ENCODE data around the gene FOXP1. TPM values are rescaled to one million over a fixed set of nuclear protein-coding genes. Genes with fewer than 3 reads are reported as not detected.

The FOXP1 gene
- total and polyA plus RNA-seq, 8 donors, result 12.3 to 215 (median 117) TPM

DNA sequence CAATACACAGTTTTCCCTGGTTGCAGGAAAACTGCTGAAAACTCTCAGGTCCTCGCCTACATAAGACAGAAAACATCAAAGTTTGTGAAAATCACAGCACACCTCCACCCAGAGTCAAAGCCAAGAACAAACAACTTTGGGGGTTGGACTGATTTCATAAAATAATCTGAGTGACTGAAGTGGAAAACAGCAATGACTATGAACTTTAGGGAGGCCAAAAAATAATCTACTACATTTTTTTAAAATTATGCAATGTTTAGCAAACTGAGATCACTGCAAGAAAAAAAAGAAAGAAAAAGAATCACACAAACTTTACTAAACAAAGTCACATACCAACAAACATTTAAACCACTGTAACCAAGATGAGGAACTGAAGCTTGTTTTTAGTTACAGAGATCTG, 15.9 kb upstream of the FOXP1 start:
- DNase-seq, result no peak
- H3K4me1 ChIP-seq, result no peaks in the 10 kb centered on the region
- intact Hi-C loops (cut with DNase I; ENCODE audit: low total_unique reads), result no loop called here
- H3K36me3 ChIP-seq, result no peaks in the 10 kb centered on the region
- H3K27ac ChIP-seq, result peak overlapping the region in 1 of 5 donors; percentile 10
- no peaks in the 10 kb centered on the region for H3K9me3 ChIP-seq
- no peak overlapping the region for H3K4me3 ChIP-seq
- TF ChIP-seq POLR2A (IDR thresholded peaks at IDR 0.05) (no peak), EP300 (IDR thresholded peaks at IDR 0.05) (no peak), POLR2AphosphoS5 (IDR thresholded peaks at IDR 0.05) (no peak)
- TF ChIP-seq, protein P1, sequence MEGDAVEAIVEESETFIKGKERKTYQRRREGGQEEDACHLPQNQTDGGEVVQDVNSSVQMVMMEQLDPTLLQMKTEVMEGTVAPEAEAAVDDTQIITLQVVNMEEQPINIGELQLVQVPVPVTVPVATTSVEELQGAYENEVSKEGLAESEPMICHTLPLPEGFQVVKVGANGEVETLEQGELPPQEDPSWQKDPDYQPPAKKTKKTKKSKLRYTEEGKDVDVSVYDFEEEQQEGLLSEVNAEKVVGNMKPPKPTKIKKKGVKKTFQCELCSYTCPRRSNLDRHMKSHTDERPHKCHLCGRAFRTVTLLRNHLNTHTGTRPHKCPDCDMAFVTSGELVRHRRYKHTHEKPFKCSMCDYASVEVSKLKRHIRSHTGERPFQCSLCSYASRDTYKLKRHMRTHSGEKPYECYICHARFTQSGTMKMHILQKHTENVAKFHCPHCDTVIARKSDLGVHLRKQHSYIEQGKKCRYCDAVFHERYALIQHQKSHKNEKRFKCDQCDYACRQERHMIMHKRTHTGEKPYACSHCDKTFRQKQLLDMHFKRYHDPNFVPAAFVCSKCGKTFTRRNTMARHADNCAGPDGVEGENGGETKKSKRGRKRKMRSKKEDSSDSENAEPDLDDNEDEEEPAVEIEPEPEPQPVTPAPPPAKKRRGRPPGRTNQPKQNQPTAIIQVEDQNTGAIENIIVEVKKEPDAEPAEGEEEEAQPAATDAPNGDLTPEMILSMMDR (IDR thresholded peaks at IDR 0.05), result no peak
- H3K27me3 ChIP-seq, result no peaks in the 10 kb centered on the region
- 54 to 74% (median 56%) methylated on average over 1 of the region's 1 CpG for WGBS, 5 donors

DNA sequence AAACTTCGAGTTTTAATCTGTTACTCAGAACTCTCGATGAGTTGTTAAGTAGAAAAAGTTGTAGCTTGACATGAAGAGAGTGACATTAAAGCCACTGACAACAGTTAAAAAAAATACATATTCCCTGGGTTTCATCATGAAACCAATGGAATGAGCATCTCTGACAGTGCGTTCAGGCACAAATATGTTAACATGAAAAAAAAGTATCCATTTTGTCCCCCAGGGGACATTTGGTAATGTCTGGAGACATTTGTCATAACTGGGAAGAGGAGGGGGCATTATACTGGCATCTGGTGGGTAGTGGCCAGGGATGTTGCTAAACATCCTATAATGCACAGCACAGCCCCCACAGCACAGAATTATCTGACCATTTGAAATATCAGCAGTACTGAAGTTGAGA, 14.8 kb upstream of the FOXP1 start:
- 85 to 94% (median 90%) methylated on average over 3 of the region's 3 CpGs for WGBS, 5 donors
- intact Hi-C loops (cut with DNase I; ENCODE audit: low total_unique reads), result no loop called here
- Histone ChIP-seq H3K27ac (no peak overlapping the region), H3K4me3 (no peak overlapping the region), H3K27me3 (no peaks in the 10 kb centered on the region), H3K36me3 (no peaks in the 10 kb centered on the region), H3K4me1 (no peaks in the 10 kb centered on the region), H3K9me3 (no peaks in the 10 kb centered on the region)
- no peak for DNase-seq
- TF ChIP-seq POLR2A (IDR thresholded peaks at IDR 0.05) (no peak), POLR2AphosphoS5 (IDR thresholded peaks at IDR 0.05) (no peak), EP300 (IDR thresholded peaks at IDR 0.05) (no peak)
- TF ChIP-seq, protein P1 (IDR thresholded peaks at IDR 0.05), result no peak

- Histone ChIP-seq H3K4me1 (no peaks in the 10 kb centered on the region), H3K27ac (no peak overlapping the region), H3K27me3 (no peaks in the 10 kb centered on the region), H3K9me3 (no peaks in the 10 kb centered on the region), H3K4me3 (no peak overlapping the region), H3K36me3 (no peaks in the 10 kb centered on the region)
- intact Hi-C loops (cut with DNase I; ENCODE audit: low total_unique reads), result no loop called here
- 88 to 95% (median 90%) methylated on average over 1 of the region's 1 CpG for WGBS, 5 donors
- TF ChIP-seq POLR2A (IDR thresholded peaks at IDR 0.05), result no peak
- TF ChIP-seq POLR2AphosphoS5 (IDR thresholded peaks at IDR 0.05), result no peak
- no peak for TF ChIP-seq EP300 (IDR thresholded peaks at IDR 0.05)
- TF ChIP-seq, protein P1 (IDR thresholded peaks at IDR 0.05), result no peak
- DNase-seq, result no peak
Measured at GRCh38 chr3:71597286-71597685, 13.8 kb upstream of the FOXP1 start.

GRCh38 chr3:71593106-71593505, 9.6 kb upstream of the FOXP1 start:
- intact Hi-C loops (cut with DNase I; ENCODE audit: low total_unique reads), result no loop called here
- H3K4me3 ChIP-seq, result no peak overlapping the region
- H3K9me3 ChIP-seq, result no peaks in the 10 kb centered on the region
- no peak for DNase-seq
- 81 to 94% (median 92%) methylated on average over 3 of the region's 3 CpGs for WGBS, 5 donors
- H3K27me3 ChIP-seq, result no peaks in the 10 kb centered on the region
- no peak overlapping the region for H3K27ac ChIP-seq
- H3K36me3 ChIP-seq, result no peaks in the 10 kb centered on the region
- no peaks in the 10 kb centered on the region for H3K4me1 ChIP-seq
- TF ChIP-seq POLR2AphosphoS5 (IDR thresholded peaks at IDR 0.05), result no peak
- TF ChIP-seq EP300 (IDR thresholded peaks at IDR 0.05), result no peak
- TF ChIP-seq POLR2A (IDR thresholded peaks at IDR 0.05), result no peak
- TF ChIP-seq, protein P1 (IDR thresholded peaks at IDR 0.05), result no peak
